Bronchial epithelial cell (primary cell): ENCODE data around the gene IFFO2. TPM values are rescaled to one million over a fixed set of nuclear protein-coding genes. Genes with fewer than 3 reads are reported as not detected.

Experiments
- DNase-seq: peaks from one replicate; pipeline ENCODE4 v3.0.0-alpha.2; 2010; ENCODE audit warnings: low read depth
- FAIRE-seq: peaks from 2 replicates; lab custom pipeline; 2011; peaks lifted over from hg19 to GRCh38; lab: Jason Lieb, UNC
- H3K27me3 ChIP-seq: 2 replicates; pipeline ENCODE4 v1.5.1; 2011; ENCODE audit warnings: low read length; ENCODE audit not compliant: control insufficient read depth, insufficient read depth
- H3K36me3 ChIP-seq: 2 replicates; pipeline ENCODE4 v1.5.1; 2011; ENCODE audit warnings: low read length; ENCODE audit not compliant: control insufficient read depth, insufficient read depth
- H3K4me3 ChIP-seq: 2 replicates; pipeline ENCODE4 v1.5.1; 2011; ENCODE audit warnings: mild to moderate bottlenecking, low read depth, low read length, control low read depth
- CTCF ChIP-seq: IDR thresholded peaks from 2 replicates; pipeline ENCODE4 v1.5.1; 2011; ENCODE audit warnings: mild to moderate bottlenecking, moderate library complexity, low read length, control low read depth, inconsistent platforms; ENCODE audit not compliant: insufficient read depth, severe bottlenecking
- total RNA-seq: library from RNA; depleted of rRNA; stranded (reverse); fragments of >200 nt; gene quantifications from 2 replicates; pipeline ENCODE4 v1.2.1, GENCODE V29; 2014

Gene IFFO2
- total RNA-seq, 1 donor from 2014 or later: 11.8 TPM

- no peak overlapping the region for H3K4me3 ChIP-seq
- no peak for FAIRE-seq
- no peak for DNase-seq
- H3K36me3 ChIP-seq: no peaks in the 10 kb centered on the region
- TF ChIP-seq CTCF: no peak
- H3K27me3 ChIP-seq: peaks cover 1% of the 10 kb centered on the region
These were observed 89.6 kb downstream of the IFFO2 start for GRCh38 chr1:18866846-18867245.

GRCh38 chr1:18866314-18866713, 90.2 kb downstream of the IFFO2 start:
- H3K27me3 ChIP-seq: peaks cover 1% of the 10 kb centered on the region
- no peak for DNase-seq
- no peaks in the 10 kb centered on the region for H3K36me3 ChIP-seq
- FAIRE-seq: no peak
- no peak for TF ChIP-seq CTCF
- H3K4me3 ChIP-seq: no peak overlapping the region

- H3K36me3 ChIP-seq: no peaks in the 10 kb centered on the region
- H3K4me3 ChIP-seq: no peak overlapping the region
- FAIRE-seq (no peak), DNase-seq (no peak)
- no peak for TF ChIP-seq CTCF
- H3K27me3 ChIP-seq: peaks cover 1% of the 10 kb centered on the region
These were observed 91.3 kb downstream of the IFFO2 start for GRCh38 chr1:18865176-18865575.

GRCh38 chr1:18861590-18861989, 94.9 kb downstream of the IFFO2 start:
- H3K36me3 ChIP-seq: no peaks in the 10 kb centered on the region
- TF ChIP-seq CTCF: no peak
- FAIRE-seq (no peak), DNase-seq (no peak)
- peaks cover 1% of the 10 kb centered on the region for H3K27me3 ChIP-seq
- H3K4me3 ChIP-seq: no peak overlapping the region

- Histone ChIP-seq H3K27me3 (peaks cover under 1% of the 10 kb centered on the region), H3K36me3 (no peaks in the 10 kb centered on the region), H3K4me3 (no peak overlapping the region)
- TF ChIP-seq CTCF: no peak
- no peak for DNase-seq
- FAIRE-seq: no peak
These were observed 95.4 kb downstream of the IFFO2 start for GRCh38 chr1:18861082-18861481.

GRCh38 chr1:18859560-18859959, 96.9 kb downstream of the IFFO2 start, which contains the start of gene TAS1R2:
TAS1R2 (minus strand) TSS chr1:18859660; CDS start chr1:18859660, 0 bp downstream.
- no peak for FAIRE-seq

More at GRCh38 chr1:18859560-18859959, 96.9 kb downstream of the IFFO2 start, which contains the start of gene TAS1R2:
- Histone ChIP-seq H3K4me3 (no peak within 1 kb of the TSS), H3K27me3 (no peaks in the 10 kb centered on the region), H3K36me3 (no peaks in the 10 kb centered on the region)
- DNase-seq: no peak
- TF ChIP-seq CTCF: no peak
